Subcutaneous abdominal adipose tissue (tissue), 5 donors: Measurements from ENCODE around the gene APOL5.
A peak's percentile ranks its signal among the peaks of the same experiment; 100 is the strongest.

Experiments
- H3K27ac ChIP-seq: one replicate; pipeline ENCODE4 v1.7.0; 2013; ENCODE audit warnings: low read depth, mild to moderate bottlenecking, inconsistent platforms, low read length, moderate library complexity
- H3K27me3 ChIP-seq, 5 donors: one replicate each; pipeline ENCODE4 v1.7.0; 2013; ENCODE audit warnings: low read length in 5 of 5, inconsistent platforms in 1 of 5; ENCODE audit not compliant: control insufficient read depth in 5 of 5, insufficient read depth in 4 of 5
- H3K36me3 ChIP-seq, 5 donors: one replicate each; pipeline ENCODE4 v1.7.0; 2013; ENCODE audit warnings: low read length in 5 of 5; ENCODE audit not compliant: control insufficient read depth in 5 of 5, insufficient read depth in 5 of 5
- H3K4me1 ChIP-seq, 5 donors: one replicate each; pipeline ENCODE4 v1.7.0; 2013; ENCODE audit warnings: low read length in 5 of 5, mild to moderate bottlenecking in 3 of 5, moderate library complexity in 1 of 5; ENCODE audit not compliant: control insufficient read depth in 5 of 5, insufficient read depth in 5 of 5
- H3K4me3 ChIP-seq, 5 donors: one replicate each; pipeline ENCODE4 v1.7.0; 2013; ENCODE audit warnings: low read length in 5 of 5, low read depth in 1 of 5
- H3K9ac ChIP-seq, 5 donors: one replicate each; pipeline ENCODE4 v1.7.0; 2013; ENCODE audit warnings: low read length in 5 of 5, mild to moderate bottlenecking in 4 of 5, moderate library complexity in 3 of 5
- H3K9me3 ChIP-seq, 5 donors: one replicate each; pipeline ENCODE4 v1.7.0; 2013; ENCODE audit warnings: low read length in 5 of 5; ENCODE audit not compliant: control insufficient read depth in 5 of 5
- donor health status: healthy.
- donor health status: healthy.
- donor health status: healthy.
- donor health status: healthy.
- donor health status: healthy.

The APOL5 gene

GRCh38 chr22:35752006-35752862 lies 34.6 kb downstream of the APOL5 start:
- no peak overlapping the region for H3K27ac ChIP-seq
- H3K9ac ChIP-seq, result peak overlapping the region in 4 of 5 donors; percentile 6 to 43 (median 28)
- no peaks in the 10 kb centered on the region for H3K27me3 ChIP-seq
- H3K9me3 ChIP-seq, result no peaks in the 10 kb centered on the region
- no peak overlapping the region for H3K4me3 ChIP-seq
- peaks cover 0 to 23% (median 15%) of the 10 kb centered on the region in 5 donors for H3K4me1 ChIP-seq
- H3K36me3 ChIP-seq, result peaks cover 0 to 6% (median 0%) of the 10 kb centered on the region in 5 donors

- Histone ChIP-seq H3K4me1 (peaks cover 0 to 23% (median 15%) of the 10 kb centered on the region in 5 donors), H3K9ac (peak overlapping the region in 4 of 5 donors; percentile 6 to 43 (median 28)), H3K4me3 (no peak overlapping the region), H3K27me3 (no peaks in the 10 kb centered on the region), H3K36me3 (peaks cover 0 to 9% (median 0%) of the 10 kb centered on the region in 5 donors), H3K9me3 (no peaks in the 10 kb centered on the region), H3K27ac (no peak overlapping the region)
These were observed 35.2 kb downstream of the APOL5 start for GRCh38 chr22:35752863-35753189.

- Histone ChIP-seq H3K9ac (no peak overlapping the region), H3K9me3 (no peaks in the 10 kb centered on the region), H3K4me1 (peaks cover 0 to 20% (median 15%) of the 10 kb centered on the region in 5 donors), H3K27ac (no peak overlapping the region), H3K36me3 (peaks cover 7 to 22% (median 11%) of the 10 kb centered on the region in 5 donors), H3K4me3 (no peak overlapping the region), H3K27me3 (no peaks in the 10 kb centered on the region)
These were observed 37.1 kb downstream of the APOL5 start for GRCh38 chr22:35754761-35755160.

GRCh38 chr22:35756722-35757121 lies 39.0 kb downstream of the APOL5 start:
- no peaks in the 10 kb centered on the region for H3K9me3 ChIP-seq
- H3K27ac ChIP-seq, result no peak overlapping the region
- peaks cover 0 to 20% (median 15%) of the 10 kb centered on the region in 5 donors for H3K4me1 ChIP-seq
- no peaks in the 10 kb centered on the region for H3K27me3 ChIP-seq
- H3K9ac ChIP-seq, result no peak overlapping the region
- H3K4me3 ChIP-seq, result no peak overlapping the region
- H3K36me3 ChIP-seq, result peaks cover 10 to 22% (median 15%) of the 10 kb centered on the region in 5 donors

GRCh38 chr22:35758394-35758793 lies 40.7 kb downstream of the APOL5 start:
- H3K9me3 ChIP-seq, result no peaks in the 10 kb centered on the region
- H3K27me3 ChIP-seq, result no peaks in the 10 kb centered on the region
- no peak overlapping the region for H3K27ac ChIP-seq
- no peak overlapping the region for H3K4me3 ChIP-seq
- peaks cover 10 to 22% (median 15%) of the 10 kb centered on the region in 5 donors for H3K36me3 ChIP-seq
- peaks cover 0 to 8% (median 6%) of the 10 kb centered on the region in 5 donors for H3K4me1 ChIP-seq
- H3K9ac ChIP-seq, result no peak overlapping the region

- H3K4me1 ChIP-seq, result peaks cover 0 to 7% (median 5%) of the 10 kb centered on the region in 5 donors
- no peaks in the 10 kb centered on the region for H3K27me3 ChIP-seq
- no peak overlapping the region for H3K9ac ChIP-seq
- H3K36me3 ChIP-seq, result peaks cover 10 to 22% (median 12%) of the 10 kb centered on the region in 5 donors
- no peak overlapping the region for H3K27ac ChIP-seq
- no peaks in the 10 kb centered on the region for H3K9me3 ChIP-seq
- no peak overlapping the region for H3K4me3 ChIP-seq
These were observed 43.4 kb downstream of the APOL5 start for GRCh38 chr22:35761037-35761436.

GRCh38 chr22:35766654-35767580 lies 49.2 kb downstream of the APOL5 start:
- Histone ChIP-seq H3K9me3 (no peaks in the 10 kb centered on the region), H3K4me1 (peaks cover 0 to 7% (median 0%) of the 10 kb centered on the region in 5 donors), H3K36me3 (peaks cover 0 to 2% (median 0%) of the 10 kb centered on the region in 5 donors), H3K27ac (no peak overlapping the region), H3K27me3 (no peaks in the 10 kb centered on the region), H3K9ac (no peak overlapping the region), H3K4me3 (peak overlapping the region in 1 of 5 donors; percentile 40)

- Histone ChIP-seq H3K27ac (no peak overlapping the region), H3K4me3 (no peak overlapping the region), H3K9me3 (no peaks in the 10 kb centered on the region), H3K36me3 (peaks cover 0 to 2% (median 0%) of the 10 kb centered on the region in 5 donors), H3K9ac (no peak overlapping the region), H3K4me1 (peaks cover 0 to 7% (median 0%) of the 10 kb centered on the region in 5 donors), H3K27me3 (no peaks in the 10 kb centered on the region)
These were observed 52.3 kb downstream of the APOL5 start for GRCh38 chr22:35769974-35770373.

- peaks cover 0 to 8% (median 0%) of the 10 kb centered on the region in 5 donors for H3K36me3 ChIP-seq
- H3K4me3 ChIP-seq, result no peak overlapping the region
- H3K4me1 ChIP-seq, result peaks cover 0 to 6% (median 0%) of the 10 kb centered on the region in 5 donors
- no peak overlapping the region for H3K9ac ChIP-seq
- no peaks in the 10 kb centered on the region for H3K27me3 ChIP-seq
- H3K9me3 ChIP-seq, result no peaks in the 10 kb centered on the region
- no peak overlapping the region for H3K27ac ChIP-seq
These were observed 57.7 kb downstream of the APOL5 start for GRCh38 chr22:35775339-35775738.
